ENCODE data around the gene MAN1C1. TPM values are rescaled to one million over a fixed set of nuclear protein-coding genes. Genes with fewer than 3 reads are reported as not detected.

The MAN1C1 gene
- total RNA-seq, 1 donor from 2014 or later: 20.4 TPM

DNA sequence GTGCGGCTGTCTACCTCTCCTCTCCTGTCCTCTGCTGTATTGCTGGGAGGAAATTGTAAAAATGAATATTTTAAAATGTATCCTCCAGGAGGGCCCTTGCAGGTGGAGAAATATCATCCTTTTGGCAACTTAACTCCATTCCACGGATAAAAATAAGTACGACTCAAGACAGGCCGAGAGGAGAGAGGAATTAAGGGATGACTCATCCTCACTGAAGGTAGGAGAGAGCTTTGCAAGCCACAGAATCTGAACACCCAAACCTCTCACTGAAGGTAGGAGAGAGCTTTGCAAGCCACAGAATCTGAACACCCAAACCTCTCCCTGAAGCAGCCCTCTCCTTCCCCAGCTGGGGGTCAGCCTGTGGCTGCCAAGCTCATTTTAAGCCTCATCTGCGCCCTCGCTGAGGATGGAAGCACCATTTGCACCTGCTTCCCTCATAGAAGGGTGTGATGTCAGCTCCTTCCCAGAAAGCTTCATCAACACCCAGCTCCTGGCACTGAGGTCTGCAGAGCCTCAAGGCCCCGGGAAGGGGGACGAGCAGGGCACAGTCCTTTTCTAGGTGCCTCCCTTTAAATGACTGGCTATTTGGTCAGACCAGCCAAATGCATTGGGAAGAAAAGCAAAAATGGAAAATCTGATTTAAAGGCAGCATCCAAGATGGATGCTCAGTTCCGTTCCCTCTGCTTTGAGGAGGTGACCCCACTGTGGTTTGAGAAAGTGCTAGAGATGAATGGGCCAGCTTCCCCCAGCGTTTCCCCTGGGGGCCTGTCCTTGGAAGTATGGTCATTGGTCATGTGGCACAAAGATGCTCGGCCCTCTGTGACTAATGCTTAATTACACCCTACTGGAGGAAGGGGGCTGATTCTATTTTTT lies 170.5 kb downstream of the MAN1C1 start:
- Histone ChIP-seq H3K36me3 (peaks cover 35% of the 10 kb centered on the region), H3K27me3 (ENCODE audit: low read depth) (no peaks in the 10 kb centered on the region), H3K4me3 (no peak overlapping the region), H3K4me1 (no peaks in the 10 kb centered on the region), H3K9me3 (no peaks in the 10 kb centered on the region), H3K27ac (no peak overlapping the region)
- TF ChIP-seq, protein P1, sequence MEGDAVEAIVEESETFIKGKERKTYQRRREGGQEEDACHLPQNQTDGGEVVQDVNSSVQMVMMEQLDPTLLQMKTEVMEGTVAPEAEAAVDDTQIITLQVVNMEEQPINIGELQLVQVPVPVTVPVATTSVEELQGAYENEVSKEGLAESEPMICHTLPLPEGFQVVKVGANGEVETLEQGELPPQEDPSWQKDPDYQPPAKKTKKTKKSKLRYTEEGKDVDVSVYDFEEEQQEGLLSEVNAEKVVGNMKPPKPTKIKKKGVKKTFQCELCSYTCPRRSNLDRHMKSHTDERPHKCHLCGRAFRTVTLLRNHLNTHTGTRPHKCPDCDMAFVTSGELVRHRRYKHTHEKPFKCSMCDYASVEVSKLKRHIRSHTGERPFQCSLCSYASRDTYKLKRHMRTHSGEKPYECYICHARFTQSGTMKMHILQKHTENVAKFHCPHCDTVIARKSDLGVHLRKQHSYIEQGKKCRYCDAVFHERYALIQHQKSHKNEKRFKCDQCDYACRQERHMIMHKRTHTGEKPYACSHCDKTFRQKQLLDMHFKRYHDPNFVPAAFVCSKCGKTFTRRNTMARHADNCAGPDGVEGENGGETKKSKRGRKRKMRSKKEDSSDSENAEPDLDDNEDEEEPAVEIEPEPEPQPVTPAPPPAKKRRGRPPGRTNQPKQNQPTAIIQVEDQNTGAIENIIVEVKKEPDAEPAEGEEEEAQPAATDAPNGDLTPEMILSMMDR (IDR thresholded peaks at IDR 0.05): no peak
- DNase-seq (no peak), ATAC-seq (no peak)
- intact Hi-C loops (cut with DNase I): no loop called here

DNA sequence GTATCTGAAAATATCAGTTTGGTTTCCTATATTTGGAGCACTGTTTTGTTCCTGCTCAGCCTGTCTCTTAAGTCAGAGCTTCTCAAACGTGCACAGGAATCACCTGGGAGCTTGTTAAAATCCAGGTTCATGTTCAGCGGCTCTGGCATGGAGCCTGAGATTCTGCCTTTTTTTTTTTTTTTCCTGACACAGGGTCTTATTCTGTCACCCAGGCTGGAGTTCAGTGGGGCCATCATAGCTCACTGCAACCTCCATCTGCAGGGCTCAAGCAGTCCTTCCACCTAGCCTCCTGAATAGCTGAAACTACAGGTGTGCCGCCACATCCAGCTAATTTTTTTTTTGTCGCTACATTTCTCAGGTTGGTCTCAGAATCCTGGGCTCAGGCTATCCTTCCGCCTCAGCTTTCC lies 171.2 kb downstream of the MAN1C1 start:
- Histone ChIP-seq H3K4me3 (no peak overlapping the region), H3K27me3 (ENCODE audit: low read depth) (no peaks in the 10 kb centered on the region), H3K9me3 (no peaks in the 10 kb centered on the region), H3K36me3 (peaks cover 29% of the 10 kb centered on the region), H3K4me1 (no peaks in the 10 kb centered on the region), H3K27ac (no peak overlapping the region)
- TF ChIP-seq, protein P1 (IDR thresholded peaks at IDR 0.05): no peak
- intact Hi-C loops (cut with DNase I): no loop called here
- DNase-seq: no peak
- no peak for ATAC-seq

DNA sequence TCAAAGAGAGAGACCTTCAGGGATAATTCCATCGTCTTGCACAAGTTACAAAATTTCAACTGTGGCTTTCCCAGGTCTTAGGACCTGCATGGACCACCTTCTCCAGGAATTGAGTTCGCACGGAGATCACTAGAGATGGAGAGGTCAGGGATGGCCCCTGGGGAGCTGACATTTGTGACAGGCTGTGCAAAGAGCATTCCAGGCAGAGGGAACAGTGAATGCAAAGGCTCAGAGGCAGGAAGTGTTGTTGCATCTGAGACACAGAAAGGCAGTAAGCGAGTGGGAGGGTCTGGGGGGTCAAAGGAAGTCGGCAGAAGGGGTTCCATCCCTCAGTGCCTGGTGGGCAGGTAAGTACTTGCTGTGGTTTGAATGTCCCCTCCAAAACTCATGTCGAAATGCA lies 173.9 kb downstream of the MAN1C1 start:
- Histone ChIP-seq H3K36me3 (peaks cover 14% of the 10 kb centered on the region), H3K4me3 (no peak overlapping the region), H3K9me3 (no peaks in the 10 kb centered on the region), H3K27me3 (ENCODE audit: low read depth) (no peaks in the 10 kb centered on the region), H3K27ac (no peak overlapping the region), H3K4me1 (no peaks in the 10 kb centered on the region)
- intact Hi-C loops (cut with DNase I): loop anchor here (10.0 kb wide), 1 partner anchor 176 kb away; the partner anchor contains the start of gene MAN1C1
- ATAC-seq (no peak), DNase-seq (no peak)
- TF ChIP-seq, protein P1 (IDR thresholded peaks at IDR 0.05): no peak

DNA sequence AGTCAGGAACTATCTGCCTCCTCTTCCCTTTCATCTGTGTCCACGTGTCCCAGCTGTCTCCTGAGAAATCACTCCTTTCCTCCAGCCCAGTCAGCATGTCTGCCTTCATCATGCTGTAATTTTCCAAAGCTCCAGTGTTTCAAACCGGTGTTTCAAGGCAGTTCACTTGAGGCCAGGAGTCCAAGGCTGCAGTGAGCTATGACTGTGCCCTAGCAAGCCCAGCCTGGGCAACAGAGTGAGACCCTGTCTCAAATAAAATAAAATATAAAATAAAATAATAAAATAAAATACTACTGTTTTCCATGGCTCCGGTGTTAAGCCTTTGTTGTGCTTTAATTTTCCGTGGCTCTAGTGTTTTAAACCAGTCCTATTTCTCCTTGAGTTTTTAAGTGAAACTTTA lies 175.5 kb downstream of the MAN1C1 start:
- Histone ChIP-seq H3K4me1 (peaks cover 9% of the 10 kb centered on the region), H3K36me3 (peaks cover 6% of the 10 kb centered on the region), H3K9me3 (no peaks in the 10 kb centered on the region), H3K27ac (no peak overlapping the region), H3K27me3 (ENCODE audit: low read depth) (no peaks in the 10 kb centered on the region), H3K4me3 (no peak overlapping the region)
- intact Hi-C loops (cut with DNase I): loop anchor here (10.0 kb wide), 1 partner anchor 177 kb away; the partner anchor contains the start of gene MAN1C1
- no peak for ATAC-seq
- TF ChIP-seq, protein P1 (IDR thresholded peaks at IDR 0.05): no peak
- DNase-seq: no peak

DNA sequence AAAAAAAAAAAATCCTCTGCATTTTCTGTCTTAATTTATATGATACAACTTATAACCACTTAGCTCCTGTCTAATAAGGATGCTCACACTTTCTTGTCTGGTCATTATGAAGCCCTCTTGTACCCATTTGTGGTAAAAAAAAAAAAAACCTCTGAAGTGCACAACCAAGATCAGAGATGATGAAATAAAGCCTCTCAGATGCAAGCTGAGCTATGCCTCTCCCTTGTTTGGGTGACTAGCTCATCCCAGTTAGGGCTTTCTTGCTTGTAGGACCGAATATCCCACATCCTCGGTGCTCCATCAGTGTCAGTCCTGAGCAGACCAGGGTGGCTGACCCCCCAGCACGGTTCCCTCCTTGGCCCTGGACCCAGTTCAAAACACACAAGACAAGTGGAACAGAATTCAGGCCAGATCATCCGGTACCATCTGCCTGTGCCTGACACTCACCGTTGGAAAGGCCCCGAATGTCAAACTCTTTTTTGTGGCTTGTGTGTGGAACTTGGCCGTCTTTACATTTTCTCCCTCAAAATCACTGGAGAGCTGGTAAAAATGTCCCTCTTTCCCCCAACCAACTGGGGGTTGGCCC lies 177.1 kb downstream of the MAN1C1 start:
- Histone ChIP-seq H3K36me3 (no peaks in the 10 kb centered on the region), H3K4me3 (no peak overlapping the region), H3K27me3 (ENCODE audit: low read depth) (no peaks in the 10 kb centered on the region), H3K4me1 (peaks cover 23% of the 10 kb centered on the region), H3K27ac (no peak overlapping the region), H3K9me3 (no peaks in the 10 kb centered on the region)
- no peak for DNase-seq
- intact Hi-C loops (cut with DNase I): loop anchor here (10.0 kb wide), 1 partner anchor 179 kb away; the partner anchor contains the start of gene MAN1C1
- TF ChIP-seq, protein P1 (IDR thresholded peaks at IDR 0.05): no peak
- no peak for ATAC-seq
